ENCODE data around the gene SERPINB6.
A peak's percentile ranks its signal among the peaks of the same experiment; 100 is the strongest.
"Not testable (repeated sequence)": the region's sequence is repeated elsewhere in the genome, so short reads cannot be mapped to it uniquely, and the experiment has no call there.

Gene SERPINB6

DNA sequence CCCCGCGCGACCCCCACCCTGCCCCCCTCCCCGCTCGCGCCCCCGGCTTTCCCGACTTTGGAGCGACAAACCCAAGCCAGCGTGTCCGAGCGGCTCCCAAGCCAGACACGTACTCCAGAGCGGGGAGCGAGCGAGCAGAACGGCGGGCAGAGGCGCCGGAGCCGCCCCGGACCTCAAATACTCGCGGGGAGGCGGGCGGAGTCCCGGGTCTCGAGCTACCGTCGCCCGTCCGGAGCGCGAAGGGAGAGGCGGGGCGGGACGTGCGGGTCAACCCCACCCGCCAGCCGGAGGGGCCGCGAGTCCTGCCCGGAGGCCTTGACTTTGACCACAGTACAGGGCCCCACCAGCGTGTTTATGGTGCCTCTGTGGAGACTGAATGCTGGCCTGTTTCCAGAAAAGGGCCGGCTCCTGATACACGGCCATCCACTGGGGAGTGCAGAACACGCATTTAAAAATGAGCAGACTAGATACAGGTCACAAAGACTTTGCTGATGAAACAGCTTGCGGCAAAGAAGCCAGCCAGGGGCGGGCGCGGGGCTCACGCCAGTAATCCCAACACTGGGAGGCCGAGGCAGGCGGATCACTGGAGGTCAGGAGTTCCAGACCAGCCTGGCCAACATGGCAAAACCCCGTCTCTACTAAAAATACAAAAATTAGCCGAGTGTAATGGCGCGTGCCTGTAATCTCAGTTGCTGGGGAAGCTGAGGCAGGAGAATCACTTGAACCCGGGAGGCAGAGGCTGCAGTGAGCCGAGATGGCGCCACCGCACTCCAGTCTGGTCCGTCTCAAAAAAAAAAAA is at the start of gene SERPINB6:
SERPINB6 (minus strand) TSS at position 148 of the 799 bp plus-strand sequence. CDS start 12,235 bp downstream, outside the sequence.
- peak; percentile 73 for DNase-seq (ENCODE audit: low spot score)

DNA sequence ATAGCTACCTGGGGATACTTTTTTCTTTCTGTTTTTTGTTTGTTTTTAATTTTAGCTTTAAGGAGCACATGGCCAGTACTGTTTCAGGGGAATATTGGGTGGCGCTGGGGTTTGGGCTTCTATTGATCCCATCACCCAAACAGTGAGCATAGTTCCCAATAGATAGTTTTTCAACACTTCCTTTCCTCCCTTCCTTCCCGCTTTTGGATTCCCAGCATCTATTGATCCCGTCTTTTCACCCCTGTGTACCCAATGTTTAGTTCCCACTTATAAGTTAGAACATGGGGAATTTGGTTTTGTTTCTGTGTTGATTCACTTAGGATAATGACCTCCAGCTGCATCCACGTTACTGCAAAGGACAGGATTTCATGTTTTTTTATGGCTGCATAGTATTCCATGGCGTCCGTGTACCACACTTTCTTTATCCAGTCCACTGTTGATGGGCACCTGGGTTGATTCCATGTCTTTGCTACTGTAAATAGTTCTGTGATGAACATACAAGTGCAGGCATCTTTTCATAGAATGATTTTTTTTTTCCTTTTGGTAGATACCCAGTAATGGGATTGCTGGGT is 48.5 kb upstream of the SERPINB6 start:
- DNase-seq (ENCODE audit: low spot score) = no peak

DNA sequence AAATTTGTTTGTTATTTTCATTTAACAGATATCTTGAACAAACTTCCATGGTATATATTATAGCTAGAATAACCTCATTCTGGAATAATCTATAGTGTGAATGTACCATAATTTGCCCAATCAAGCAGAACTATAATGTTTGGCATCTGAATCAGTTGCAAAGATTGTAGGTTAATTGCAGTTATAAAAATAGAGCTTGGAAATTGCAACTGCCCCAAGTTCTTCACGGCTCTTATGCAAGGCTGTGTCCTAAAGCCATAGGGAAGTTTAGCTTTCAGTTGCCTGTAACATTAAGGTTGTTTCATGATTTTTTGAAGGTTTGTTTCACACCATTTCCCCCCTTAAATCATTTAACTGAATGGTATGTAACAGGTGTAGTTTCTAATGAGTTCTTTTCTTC is 47.7 kb upstream of the SERPINB6 start:
- no peak for DNase-seq (ENCODE audit: low spot score)

DNA sequence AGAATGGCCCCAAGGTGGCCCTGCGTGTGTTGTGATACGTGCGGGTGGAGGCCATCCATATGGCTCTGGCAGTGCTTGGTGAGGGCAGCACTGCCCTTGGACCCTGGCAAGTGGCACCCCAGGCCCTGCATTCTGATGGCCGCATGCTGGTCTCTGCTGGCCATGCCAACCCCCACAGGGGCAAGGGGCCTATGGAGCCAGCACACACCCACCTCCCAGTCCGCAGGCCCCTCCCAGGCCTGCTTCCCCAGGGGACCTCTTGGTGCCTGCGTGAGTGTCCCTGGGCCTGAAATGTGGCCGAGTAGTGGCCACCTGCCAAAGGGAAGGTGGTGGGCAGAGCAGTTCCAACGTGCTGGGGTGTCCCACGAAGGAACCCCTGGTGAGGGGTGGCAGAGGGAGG is 45.9 kb upstream of the SERPINB6 start:
- DNase-seq (ENCODE audit: low spot score) = no peak

DNA sequence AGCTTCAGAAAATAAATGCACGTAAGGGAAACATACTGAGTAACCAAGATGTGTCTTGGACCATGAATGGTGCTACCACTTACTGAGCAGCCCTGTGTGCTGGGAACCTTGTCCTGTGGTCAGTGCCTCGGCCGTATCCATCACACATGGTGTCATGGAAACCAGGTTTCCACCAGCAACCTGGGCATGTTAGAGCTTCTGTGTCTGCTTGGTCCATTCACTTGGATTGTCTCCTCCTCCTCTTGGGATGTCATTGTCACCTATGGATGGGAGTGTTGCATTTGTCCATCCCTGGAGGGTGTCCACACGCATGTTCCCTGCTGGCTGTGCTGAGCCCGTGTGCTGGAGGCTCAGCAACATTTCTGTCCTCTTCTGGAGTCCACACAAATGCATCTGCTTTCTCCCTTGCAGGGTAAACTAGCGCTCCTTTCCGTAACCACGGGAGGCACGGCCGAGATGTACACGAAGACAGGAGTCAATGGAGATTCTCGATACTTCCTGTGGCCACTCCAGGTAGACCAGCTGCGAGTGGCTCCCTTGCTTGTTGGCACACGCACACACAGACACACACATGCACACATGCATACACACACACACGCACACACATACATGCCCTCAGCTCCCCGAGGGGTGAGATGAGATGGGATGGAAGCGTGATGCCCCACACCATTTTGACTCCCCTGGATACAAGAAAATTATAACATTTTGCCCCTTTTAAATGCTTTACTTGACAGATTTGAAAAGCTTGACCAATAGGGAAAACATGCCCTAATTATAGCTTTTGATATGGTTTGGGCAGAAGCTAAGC is 45.3 kb upstream of the SERPINB6 start:
- DNase-seq (ENCODE audit: low spot score) = no peak

DNA sequence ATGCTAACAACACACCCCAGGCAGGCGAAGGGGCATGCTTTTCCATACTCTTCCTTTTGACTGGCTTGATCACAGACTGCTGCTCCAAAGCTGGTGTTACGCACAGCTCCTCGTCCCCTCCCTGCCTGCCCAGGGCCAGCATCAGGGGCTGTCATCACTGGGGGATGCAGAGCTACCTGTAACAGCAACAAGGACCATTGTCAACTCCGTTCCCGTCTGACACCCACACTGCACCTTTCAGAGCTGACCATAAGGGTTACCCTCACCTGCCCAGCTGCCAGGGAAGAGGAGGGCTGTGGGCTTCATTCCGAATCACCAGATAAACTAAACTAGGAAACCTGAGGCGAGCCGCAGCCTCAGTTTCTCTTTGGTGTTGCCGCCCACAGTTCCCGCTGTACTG is 43.8 kb upstream of the SERPINB6 start:
- DNase-seq (ENCODE audit: low spot score) = no peak

DNA sequence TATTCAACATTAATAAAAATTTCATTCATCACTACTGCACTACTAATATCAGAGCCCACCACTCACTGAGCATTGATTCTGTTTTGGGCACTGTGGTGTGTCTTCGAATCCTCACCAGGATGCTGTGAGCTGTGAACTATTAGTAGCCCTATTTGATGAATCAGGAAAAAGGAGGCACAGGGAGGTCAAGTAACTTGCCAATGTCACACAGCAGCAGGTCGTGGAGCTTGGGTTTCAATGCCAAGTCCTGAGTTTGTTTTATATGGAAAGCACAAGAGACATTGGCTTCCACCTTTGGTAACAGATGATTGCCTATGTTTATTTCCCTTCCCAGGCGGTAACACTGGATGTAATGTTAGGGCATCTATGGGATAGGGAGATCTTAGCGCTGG is 43.3 kb upstream of the SERPINB6 start:
- no peak for DNase-seq (ENCODE audit: low spot score)

DNA sequence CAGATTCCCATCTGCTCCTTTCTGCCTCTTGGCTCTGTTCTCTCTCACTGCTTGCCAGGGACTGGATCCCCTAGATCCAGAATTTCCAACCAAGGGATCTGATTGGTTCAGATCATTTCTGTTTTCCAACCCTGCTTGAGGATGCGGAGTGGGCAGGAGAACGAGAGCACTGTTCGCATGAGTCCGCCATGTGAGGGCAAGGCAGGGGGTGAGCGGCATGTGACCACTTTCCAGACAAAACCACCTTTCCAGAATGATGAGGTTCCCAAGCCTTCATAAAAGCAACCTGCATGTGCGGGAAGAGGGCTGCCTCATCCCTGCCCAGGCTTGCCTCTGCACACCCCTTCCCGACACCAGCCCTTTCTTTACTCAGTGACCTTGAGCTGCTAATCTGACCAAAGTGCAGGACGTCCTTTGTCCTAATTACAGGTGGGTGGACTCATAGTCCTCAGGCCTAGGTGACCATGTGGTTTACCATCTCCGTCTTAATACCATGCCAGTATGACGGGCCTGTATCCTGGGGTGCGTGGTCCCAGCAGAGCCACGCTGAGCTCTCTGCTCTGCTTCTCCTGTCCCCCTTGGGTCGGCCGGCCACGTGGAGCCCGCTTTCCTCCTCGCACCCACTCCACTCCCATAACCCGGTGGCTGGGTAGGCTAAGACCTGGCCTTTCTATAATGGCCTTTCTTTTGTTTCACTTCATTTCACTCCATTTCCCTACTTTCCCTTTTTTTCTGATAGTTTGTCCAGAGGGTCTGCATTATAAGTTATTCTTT is 42.7 kb upstream of the SERPINB6 start:
- no peak for DNase-seq (ENCODE audit: low spot score)

DNA sequence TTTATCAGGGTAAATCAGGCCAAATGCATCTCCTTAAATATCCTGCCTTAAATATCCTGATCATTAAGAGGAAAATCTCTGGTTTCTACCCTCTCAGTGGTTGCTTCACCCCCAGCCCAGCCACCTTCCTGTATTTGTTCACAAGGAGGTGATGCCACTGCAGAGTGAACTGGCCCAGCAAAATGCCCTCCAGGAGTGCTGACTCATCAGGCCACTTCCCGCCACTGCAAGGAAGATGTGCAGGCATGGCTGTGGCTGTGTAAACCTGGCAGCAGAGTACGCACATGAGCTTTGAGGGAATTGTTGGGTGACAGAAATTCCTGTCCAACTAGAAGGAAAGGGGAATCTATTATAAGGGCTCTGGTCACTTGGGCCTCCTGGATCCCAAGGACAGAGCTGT is 42.1 kb upstream of the SERPINB6 start:
- DNase-seq (ENCODE audit: low spot score) = peak; percentile 84

DNA sequence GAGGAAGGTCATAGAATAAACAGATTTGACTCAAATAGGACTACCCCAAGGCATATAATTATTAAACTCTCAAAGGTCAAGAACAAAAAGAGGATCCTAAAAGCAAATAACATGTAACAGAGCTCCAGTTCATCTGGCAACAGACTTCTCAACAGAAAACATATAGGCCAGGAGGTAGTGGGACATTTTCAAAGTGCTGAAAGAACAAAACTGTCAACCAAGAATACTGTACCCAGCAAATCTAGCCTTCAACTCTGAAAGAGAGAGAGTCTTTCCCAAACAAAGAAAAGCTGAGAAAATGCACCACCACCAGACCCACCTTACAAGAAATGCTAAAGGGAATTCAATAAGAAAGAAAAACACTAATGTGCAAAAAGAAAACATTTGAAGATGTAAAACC is 40.2 kb upstream of the SERPINB6 start:
- DNase-seq (ENCODE audit: low spot score) = no peak

DNA sequence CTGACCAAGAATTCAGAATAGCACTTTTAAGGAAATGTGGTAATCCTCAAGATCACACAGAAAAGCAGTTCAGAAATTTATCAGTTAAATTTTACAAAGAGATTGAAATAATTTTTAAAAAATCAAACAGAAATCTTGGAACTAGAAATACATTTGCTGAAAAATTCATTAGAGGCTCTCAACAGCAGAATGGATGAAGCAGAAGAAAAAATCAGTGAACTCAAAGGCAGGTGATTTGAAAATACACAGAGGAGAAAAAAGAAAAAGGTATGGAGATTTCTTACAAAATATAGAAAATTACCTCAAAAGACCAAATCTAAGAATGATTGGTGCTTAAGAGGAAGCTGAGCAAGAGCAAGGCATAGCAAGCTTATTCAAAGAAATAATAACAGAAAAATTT is 39.8 kb upstream of the SERPINB6 start:
- DNase-seq (ENCODE audit: low spot score) = no peak

DNA sequence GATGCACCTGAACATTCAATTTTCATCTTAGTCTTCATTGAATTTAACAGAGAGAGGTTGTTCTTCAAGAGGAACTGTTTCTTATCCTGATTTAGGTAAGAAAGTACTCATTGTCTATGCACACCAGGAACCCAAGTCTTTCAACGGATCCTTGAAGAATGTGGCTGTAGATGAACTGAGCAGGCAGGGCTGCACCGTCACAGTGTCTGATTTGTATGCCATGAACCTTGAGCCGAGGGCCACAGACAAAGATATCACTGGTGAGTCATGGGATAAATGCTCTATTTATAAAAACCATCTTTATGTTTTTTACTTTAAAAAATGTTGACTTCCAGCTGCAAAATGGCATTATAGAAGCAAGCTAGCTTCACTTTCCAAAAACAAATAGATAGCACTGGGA is 38.6 kb upstream of the SERPINB6 start:
- peak; percentile 6 for DNase-seq (ENCODE audit: low spot score)

DNA sequence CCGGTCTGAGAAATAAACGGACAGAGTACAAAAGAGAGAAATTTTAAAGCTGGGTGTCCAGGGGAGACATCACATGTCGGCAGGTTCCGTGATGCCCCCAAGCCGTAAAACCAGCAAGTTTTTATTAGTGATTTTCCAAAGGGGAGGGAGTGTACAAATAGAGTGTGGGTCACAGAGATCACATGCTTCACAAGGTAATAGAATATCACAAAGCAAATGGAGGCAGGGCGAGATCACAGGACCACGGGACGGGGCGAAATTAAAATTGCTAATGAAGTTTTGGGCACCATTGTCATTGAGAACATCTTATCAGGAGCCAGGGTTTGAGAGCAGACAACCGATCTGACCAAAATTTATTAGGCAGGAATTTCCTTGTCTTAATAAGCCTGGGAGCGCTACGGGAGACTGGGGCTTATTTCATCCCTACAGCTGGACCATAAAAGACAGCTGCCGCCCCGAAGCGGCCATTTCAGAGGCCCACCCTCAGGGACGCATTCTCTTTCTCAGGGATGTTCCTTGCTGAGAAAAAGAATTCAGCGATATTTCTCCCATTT is 37.4 kb upstream of the SERPINB6 start:
- not testable (repeated sequence) for DNase-seq (ENCODE audit: low spot score)

DNA sequence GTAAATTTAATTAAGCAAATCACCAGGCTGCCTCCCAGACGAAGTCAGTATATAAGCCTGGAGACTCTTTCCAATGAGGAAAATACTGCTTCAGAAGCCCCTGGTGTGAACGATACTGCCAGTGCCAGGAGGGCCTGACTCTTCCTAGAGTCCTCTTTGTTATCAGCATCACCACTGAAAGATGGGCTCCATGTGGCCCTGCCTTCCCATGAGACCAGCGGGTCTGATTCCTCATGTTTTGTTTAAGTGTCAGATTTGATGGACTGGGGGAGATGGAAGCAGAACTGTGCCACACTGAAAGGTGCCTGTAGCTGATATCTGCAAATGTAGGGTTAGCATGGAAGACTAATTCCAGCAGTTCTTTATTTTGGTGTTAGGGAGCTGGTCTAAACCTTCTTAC is 36.2 kb upstream of the SERPINB6 start:
- DNase-seq (ENCODE audit: low spot score) = no peak

DNA sequence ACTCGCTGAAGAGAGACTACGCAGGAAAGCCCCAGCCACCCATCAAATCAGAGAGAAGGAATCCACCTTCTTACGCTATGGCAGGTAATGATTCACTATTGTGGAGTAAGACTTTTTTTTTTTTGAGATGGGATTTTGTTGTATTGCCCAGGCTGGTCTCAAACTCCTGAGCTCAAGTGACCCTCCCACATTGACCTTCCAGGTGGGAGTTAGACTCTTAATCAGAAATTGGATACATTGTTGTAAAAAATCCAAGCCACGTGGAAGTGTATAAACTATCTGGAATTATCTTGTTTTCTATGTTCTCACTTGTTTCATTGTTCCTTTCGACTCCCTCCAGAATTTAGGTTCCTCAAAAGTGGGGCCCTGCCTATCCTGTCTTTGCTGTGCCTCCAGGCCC is 35.1 kb upstream of the SERPINB6 start:
- no peak for DNase-seq (ENCODE audit: low spot score)

DNA sequence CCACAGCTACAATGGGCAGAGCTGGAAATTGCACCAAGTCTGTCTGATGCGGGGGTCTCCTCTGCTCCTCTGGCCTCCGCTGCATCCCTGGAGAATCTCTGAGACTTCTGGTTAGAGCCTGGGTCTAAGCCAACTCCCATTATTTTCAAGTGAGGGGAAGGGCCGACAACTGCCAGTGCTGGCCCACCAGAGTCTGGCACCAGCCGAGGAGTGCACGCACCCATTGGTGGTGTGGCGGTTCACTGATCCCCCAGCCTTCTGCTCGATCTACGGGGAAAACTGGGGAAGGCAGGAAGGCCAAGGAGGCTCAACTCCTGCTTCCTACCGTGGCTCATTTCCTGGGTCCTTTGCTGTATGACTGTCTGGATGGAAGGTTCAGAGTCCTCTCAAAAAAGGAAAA is 34.5 kb upstream of the SERPINB6 start:
- DNase-seq (ENCODE audit: low spot score) = no peak

DNA sequence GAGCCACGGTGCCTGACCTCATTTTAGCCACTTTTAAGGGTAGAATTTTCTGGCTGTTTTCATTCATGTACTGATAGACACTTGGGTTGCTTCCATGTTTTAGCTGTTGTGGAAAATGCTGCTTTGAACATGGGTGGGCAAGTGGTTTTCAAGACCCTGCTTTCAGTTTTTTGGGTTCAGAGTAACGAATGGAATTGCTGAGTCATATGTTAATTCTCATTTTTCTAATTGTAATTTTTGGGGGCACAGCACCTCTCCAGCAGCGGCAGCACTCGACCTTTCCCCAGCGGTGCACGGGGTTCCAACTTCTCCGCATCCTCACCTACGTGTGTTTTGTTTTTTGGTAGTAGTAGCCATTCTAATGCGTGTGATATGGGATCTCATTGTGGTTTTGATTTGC is 33.7 kb upstream of the SERPINB6 start:
- DNase-seq (ENCODE audit: low spot score) = no peak

DNA sequence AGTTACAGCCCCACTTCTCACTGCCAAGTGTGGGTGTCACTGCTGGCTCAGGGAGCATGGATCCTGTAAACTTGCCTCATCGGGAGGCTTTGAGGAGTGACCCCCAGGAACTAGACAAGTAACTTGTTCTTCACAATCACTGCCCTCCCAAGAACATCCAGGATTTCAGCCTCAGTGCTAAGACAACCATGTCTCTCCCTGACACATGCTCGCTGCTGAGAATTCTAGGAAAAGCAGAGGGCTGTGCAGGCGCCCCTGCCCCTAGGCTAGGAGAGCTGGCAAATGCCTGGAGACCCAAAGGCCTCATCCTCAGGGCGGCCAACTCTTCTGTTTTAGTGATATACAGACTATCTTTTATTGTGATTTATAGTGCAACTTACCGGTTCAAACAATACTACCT is 31.9 kb upstream of the SERPINB6 start:
- DNase-seq (ENCODE audit: low spot score) = not testable (repeated sequence)

DNA sequence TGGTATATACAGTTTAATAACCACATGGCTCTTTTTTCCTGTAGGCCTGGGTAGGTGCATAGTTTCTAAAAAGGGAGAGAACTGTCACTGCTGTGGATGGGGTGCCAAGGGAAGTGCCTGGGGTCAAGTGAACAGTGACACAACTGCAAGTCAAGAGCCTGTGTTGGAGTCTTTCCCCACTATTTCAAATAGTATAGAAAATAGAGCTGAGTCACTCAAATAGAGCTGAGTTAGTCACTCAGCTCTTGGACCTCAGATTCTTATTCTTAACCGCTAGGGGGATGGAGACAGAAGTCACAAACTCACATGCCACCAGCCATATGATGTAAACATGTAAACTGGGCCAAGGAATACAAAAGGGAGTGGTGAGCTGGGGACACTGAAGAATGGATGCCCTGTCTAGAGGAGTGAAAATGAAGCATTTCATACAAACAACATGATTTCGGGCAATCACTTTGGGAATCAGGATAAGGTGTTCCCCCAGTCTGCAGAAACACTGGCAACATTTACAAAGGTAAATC is 30.5 kb upstream of the SERPINB6 start:
- DNase-seq (ENCODE audit: low spot score) = peak; percentile 83

DNA sequence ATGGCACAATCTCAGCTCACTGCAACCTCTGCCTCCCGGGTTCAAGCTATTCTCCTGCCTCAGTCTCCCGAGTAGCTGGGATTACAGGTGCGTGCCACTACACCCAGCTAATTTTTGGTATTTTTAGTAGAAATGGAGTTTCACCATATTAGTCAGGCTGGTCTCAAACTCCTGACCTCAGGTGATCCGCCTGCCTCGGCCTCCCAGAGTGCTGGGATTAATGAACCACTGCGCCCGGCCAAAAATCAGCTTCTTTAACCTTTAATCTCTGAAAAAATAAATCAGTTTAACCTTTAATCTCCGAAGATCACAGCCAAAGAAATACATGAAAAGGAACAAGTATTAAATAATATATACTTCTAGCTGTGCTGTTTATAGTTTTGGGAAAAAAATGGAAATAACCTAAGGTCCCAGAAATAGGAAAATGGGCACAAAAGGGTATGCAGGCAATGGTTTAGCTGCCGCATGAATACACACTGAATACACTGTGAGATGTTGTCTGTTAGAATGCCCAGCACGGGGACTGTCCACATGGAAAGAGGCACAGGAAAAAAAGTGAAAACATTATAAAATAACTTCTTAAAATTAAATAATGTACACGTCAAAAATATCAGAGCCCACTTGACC is 29.9 kb upstream of the SERPINB6 start:
- DNase-seq (ENCODE audit: low spot score) = no peak
